Skeletal muscle satellite cell (primary cell): ENCODE results near the gene CCT7. TPM values are rescaled to one million over a fixed set of nuclear protein-coding genes. Genes with fewer than 3 reads are reported as not detected.
"Not testable (repeated sequence)": the region's sequence is repeated elsewhere in the genome, so short reads cannot be mapped to it uniquely, and the experiment has no call there.

Experiments used
- H3K27me3 ChIP-seq: 2 replicates; pipeline ENCODE4 v1.7.0; 2013; ENCODE audit warnings: low read length; ENCODE audit not compliant: control insufficient read depth, insufficient read depth
- H3K36me3 ChIP-seq: 2 replicates; pipeline ENCODE4 v1.7.0; 2013; ENCODE audit warnings: mild to moderate bottlenecking, control low read depth, low read length; ENCODE audit not compliant: insufficient read depth
- H3K4me1 ChIP-seq: 2 replicates; pipeline ENCODE4 v1.7.0; 2013; ENCODE audit warnings: low read length; ENCODE audit not compliant: control insufficient read depth, insufficient read depth
- H3K4me2 ChIP-seq: 2 replicates; pipeline ENCODE4 v1.7.0; 2013; ENCODE audit warnings: mild to moderate bottlenecking, low read length
- H3K4me3 ChIP-seq: 2 replicates; pipeline ENCODE4 v1.7.0; 2013; ENCODE audit warnings: low read length
- H3K9ac ChIP-seq: 2 replicates; pipeline ENCODE4 v1.7.0; 2013; ENCODE audit warnings: mild to moderate bottlenecking, low read depth, low read length, moderate library complexity
- H3K9me3 ChIP-seq: replicated peaks from 2 replicates; pipeline ENCODE4 v1.7.0; 2013; ENCODE audit warnings: mild to moderate bottlenecking, control low read depth, low read length
- total RNA-seq: library from RNA; depleted of rRNA; stranded (reverse); fragments of >200 nt; gene quantifications from 2 replicates; pipeline ENCODE4 v1.2.3, GENCODE V29; 2012; rRNA removed

Gene CCT7
- 333 and 363 TPM in 2 replicates for total RNA-seq

- Histone ChIP-seq H3K4me1 (peaks cover 15% of the 10 kb centered on the region), H3K4me3 (peak within 1 kb of the TSS; percentile 89), H3K36me3 (peaks cover 10% of the 10 kb centered on the region)
These were observed at the start of gene CCT7 for GRCh38 chr2:73233932-73234832. Gene CCT7, plus strand, starts transcription at chr2:73234308. Its CDS starts 71 bp downstream, at chr2:73234379.

DNA sequence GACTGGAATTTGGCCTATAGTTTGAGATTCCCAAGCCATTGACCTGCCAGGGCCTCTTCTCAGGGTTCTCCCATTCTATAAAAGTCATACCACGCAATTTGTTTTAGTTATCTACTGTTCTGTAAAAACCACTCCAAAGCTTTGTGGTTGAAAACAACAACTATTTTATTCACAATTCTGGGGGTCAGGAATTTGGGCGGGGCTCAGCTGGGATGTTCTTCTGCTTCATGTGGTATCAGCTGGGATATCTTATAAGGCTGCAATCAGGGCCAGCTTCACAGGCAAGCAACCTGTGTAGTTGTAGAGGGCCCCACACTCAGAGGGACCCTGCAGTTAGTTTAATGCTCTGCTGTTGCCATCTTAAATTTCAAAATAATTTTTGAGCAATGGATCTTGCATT lies 48.1 kb upstream of the CCT7 start:
- Histone ChIP-seq H3K4me3 (no peak overlapping the region), H3K9me3 (no peaks in the 10 kb centered on the region), H3K4me2 (no peak overlapping the region), H3K36me3 (no peaks in the 10 kb centered on the region), H3K27me3 (peaks cover 58% of the 10 kb centered on the region), H3K4me1 (no peaks in the 10 kb centered on the region), H3K9ac (no peak overlapping the region)

More at GRCh38 chr2:73233932-73234832, at the start of gene CCT7:
- Histone ChIP-seq H3K9me3 (no peaks in the 10 kb centered on the region), H3K9ac (peak within 1 kb of the TSS; percentile 92), H3K27me3 (no peaks in the 10 kb centered on the region), H3K4me2 (peak within 1 kb of the TSS; percentile 96)

DNA sequence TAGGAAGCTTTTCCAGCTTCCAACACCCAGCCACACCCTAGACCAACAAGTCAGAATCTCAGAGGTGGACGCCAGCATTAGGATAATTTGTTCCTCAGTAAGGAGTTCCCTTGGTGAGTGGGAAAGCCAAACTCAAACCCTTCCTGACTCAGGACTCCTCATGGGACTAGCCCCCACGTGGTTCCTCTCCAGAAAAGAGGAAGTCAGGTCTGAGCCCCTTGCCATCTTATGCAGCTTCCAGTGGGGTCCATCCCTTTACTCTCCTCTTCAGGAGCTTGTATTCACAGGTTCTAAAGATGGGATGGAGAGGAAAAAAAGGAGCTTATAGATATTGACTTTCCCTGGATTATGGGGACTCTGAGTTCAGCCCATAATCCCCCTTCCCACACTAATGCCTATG lies 46.6 kb upstream of the CCT7 start:
- Histone ChIP-seq H3K36me3 (no peaks in the 10 kb centered on the region), H3K4me3 (no peak overlapping the region), H3K4me2 (no peak overlapping the region), H3K27me3 (peaks cover 70% of the 10 kb centered on the region), H3K9me3 (no peaks in the 10 kb centered on the region), H3K9ac (no peak overlapping the region), H3K4me1 (no peaks in the 10 kb centered on the region)

DNA sequence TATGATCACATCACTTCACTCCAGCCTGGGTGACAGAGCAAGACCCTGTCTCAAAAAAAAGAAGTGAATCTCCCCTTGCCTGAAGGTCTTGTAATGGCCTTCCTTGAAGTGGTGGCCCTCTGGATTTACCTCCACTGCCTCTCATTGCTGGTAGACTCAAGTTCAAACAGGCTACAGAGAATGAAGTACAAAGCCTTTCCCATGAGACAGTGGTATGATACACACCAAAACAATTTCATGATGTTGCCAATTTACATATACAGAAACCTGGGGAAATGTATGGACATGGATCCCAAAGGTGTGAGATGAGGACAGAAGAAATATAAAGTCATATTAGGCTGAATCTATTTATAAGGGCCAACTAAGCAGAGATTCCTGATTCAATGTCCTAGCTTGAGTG lies 36.5 kb upstream of the CCT7 start:
- H3K9ac ChIP-seq, result no peak overlapping the region
- H3K4me2 ChIP-seq, result no peak overlapping the region
- peaks cover 8% of the 10 kb centered on the region for H3K4me1 ChIP-seq
- no peaks in the 10 kb centered on the region for H3K9me3 ChIP-seq
- peaks cover 53% of the 10 kb centered on the region for H3K27me3 ChIP-seq
- no peaks in the 10 kb centered on the region for H3K36me3 ChIP-seq
- no peak overlapping the region for H3K4me3 ChIP-seq

GRCh38 chr2:73200281-73200680 lies 33.8 kb upstream of the CCT7 start:
- not testable (repeated sequence) for H3K9ac ChIP-seq, H3K36me3 ChIP-seq, H3K4me2 ChIP-seq, H3K9me3 ChIP-seq, H3K4me3 ChIP-seq
- Histone ChIP-seq H3K4me1 (peaks cover 10% of the 10 kb centered on the region), H3K27me3 (peaks cover 66% of the 10 kb centered on the region)

- H3K9me3 ChIP-seq, result no peaks in the 10 kb centered on the region
- peaks cover 72% of the 10 kb centered on the region for H3K27me3 ChIP-seq
- H3K36me3 ChIP-seq, result no peaks in the 10 kb centered on the region
- H3K9ac ChIP-seq, result no peak within 1 kb of the TSS
- H3K4me1 ChIP-seq, result peaks cover 10% of the 10 kb centered on the region
- H3K4me3 ChIP-seq, result peak within 1 kb of the TSS; percentile 44
- peak within 1 kb of the TSS; percentile 73 for H3K4me2 ChIP-seq
These were observed 31.7 kb upstream of the CCT7 start, which contains the start of gene NOTO for GRCh38 chr2:73202156-73203054. Gene NOTO, plus strand, starts transcription at chr2:73202574. Its CDS starts 93 bp downstream, at chr2:73202667.

DNA sequence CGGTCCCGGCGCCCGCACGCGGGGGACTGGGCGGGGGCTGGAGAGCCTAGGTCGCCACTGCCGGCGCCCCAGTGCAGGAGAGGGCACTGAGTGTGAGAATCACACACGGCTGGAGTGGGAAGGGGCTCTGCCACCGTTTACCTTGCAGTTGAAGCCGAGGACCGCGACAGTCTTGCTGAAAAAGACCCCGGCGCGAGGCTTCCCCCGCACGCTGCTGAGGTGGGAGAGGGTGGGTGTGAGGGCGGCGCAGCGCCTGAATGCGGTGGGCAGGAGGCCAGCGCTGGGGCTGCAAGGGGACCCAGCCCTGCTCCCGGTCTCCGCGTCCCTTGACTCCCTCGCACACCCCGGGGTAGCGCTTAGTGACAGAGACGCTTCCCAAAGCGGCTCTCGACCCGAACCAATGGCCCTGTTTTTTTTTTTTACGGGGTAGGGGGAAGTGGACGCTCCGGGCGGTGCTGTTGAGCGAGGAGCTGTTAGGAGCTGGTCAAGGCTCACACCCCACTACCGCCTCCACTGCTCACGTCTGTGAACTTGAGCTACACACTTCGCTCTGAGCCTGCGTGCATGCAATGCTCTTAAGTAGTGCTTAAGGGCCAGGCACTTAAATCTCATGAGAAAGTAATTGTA lies 30.9 kb upstream of the CCT7 start:
- Histone ChIP-seq H3K4me3 (no peak overlapping the region), H3K4me2 (peak overlapping the region; percentile 73), H3K27me3 (peaks cover 67% of the 10 kb centered on the region), H3K9ac (no peak overlapping the region), H3K36me3 (no peaks in the 10 kb centered on the region), H3K9me3 (no peaks in the 10 kb centered on the region), H3K4me1 (peaks cover 10% of the 10 kb centered on the region)

- Histone ChIP-seq H3K4me3 (no peak overlapping the region), H3K36me3 (no peaks in the 10 kb centered on the region), H3K4me2 (no peak overlapping the region), H3K4me1 (peaks cover 10% of the 10 kb centered on the region), H3K9ac (no peak overlapping the region), H3K9me3 (no peaks in the 10 kb centered on the region), H3K27me3 (peaks cover 72% of the 10 kb centered on the region)
These were observed 28.5 kb upstream of the CCT7 start for GRCh38 chr2:73205611-73206010.

- H3K36me3 ChIP-seq, result no peaks in the 10 kb centered on the region
- no peaks in the 10 kb centered on the region for H3K9me3 ChIP-seq
- H3K4me1 ChIP-seq, result peaks cover 5% of the 10 kb centered on the region
- no peak overlapping the region for H3K9ac ChIP-seq
- no peak overlapping the region for H3K4me3 ChIP-seq
- peaks cover 52% of the 10 kb centered on the region for H3K27me3 ChIP-seq
- no peak overlapping the region for H3K4me2 ChIP-seq
These were observed 25.9 kb upstream of the CCT7 start for GRCh38 chr2:73208258-73208657.

DNA sequence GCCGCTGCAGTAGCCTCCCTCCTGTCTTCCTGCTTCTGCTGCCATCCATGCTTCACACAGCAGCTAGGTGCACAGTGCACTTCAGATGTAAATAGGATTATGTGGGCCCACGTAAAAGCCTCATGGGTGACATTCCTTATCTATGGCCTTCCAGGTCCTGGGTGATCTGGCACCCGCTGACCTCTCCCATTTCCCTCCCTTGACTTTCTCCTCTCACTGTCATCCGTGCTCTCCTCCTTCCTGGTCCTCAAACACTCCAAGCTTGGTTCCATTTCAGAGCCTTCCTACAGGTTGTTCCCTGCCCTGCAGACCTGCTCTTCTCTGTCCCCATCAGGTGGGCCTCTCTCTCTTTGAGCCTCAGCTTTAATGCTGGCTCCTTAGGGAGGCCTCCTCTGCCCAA lies 24.1 kb upstream of the CCT7 start:
- Histone ChIP-seq H3K4me1 (peaks cover 9% of the 10 kb centered on the region), H3K27me3 (peaks cover 42% of the 10 kb centered on the region), H3K9ac (no peak overlapping the region)

GRCh38 chr2:73210696-73211095 lies 23.4 kb upstream of the CCT7 start:
- H3K9ac ChIP-seq, result no peak overlapping the region
- no peaks in the 10 kb centered on the region for H3K9me3 ChIP-seq
- H3K27me3 ChIP-seq, result peaks cover 37% of the 10 kb centered on the region
- H3K4me1 ChIP-seq, result peaks cover 16% of the 10 kb centered on the region
- H3K36me3 ChIP-seq, result no peaks in the 10 kb centered on the region
- no peak overlapping the region for H3K4me3 ChIP-seq
- H3K4me2 ChIP-seq, result no peak overlapping the region

More for the DNA sequence above, 24.1 kb upstream of the CCT7 start:
- Histone ChIP-seq H3K4me2 (no peak overlapping the region), H3K9me3 (no peaks in the 10 kb centered on the region), H3K4me3 (no peak overlapping the region), H3K36me3 (no peaks in the 10 kb centered on the region)
